HG02798 (cell line): ENCODE data around the gene NECTIN4.
A peak's percentile ranks its signal among the peaks of the same experiment; 100 is the strongest.
"Not testable (repeated sequence)": the region's sequence is repeated elsewhere in the genome, so short reads cannot be mapped to it uniquely, and the experiment has no call there.

Experiments
- ATAC-seq: cut with Tn5 transposase; IDR thresholded peaks from one replicate; pipeline ENCODE4 v1.9.1; 2021; ENCODE audit warnings: mild to moderate bottlenecking; ENCODE audit not compliant: unreplicated experiment, poor library complexity

NECTIN4 gene

GRCh38 chr1:161037661-161038522 lies 51.5 kb downstream of the NECTIN4 start:
- ATAC-seq = no peak

- ATAC-seq = no peak
These were observed 55.6 kb downstream of the NECTIN4 start for GRCh38 chr1:161033751-161034150.

- ATAC-seq = no peak
These were observed 56.9 kb downstream of the NECTIN4 start for GRCh38 chr1:161032409-161032808.

GRCh38 chr1:161031874-161032273 lies 57.5 kb downstream of the NECTIN4 start:
- no peak for ATAC-seq

- not testable (repeated sequence) for ATAC-seq
These were observed 59.9 kb downstream of the NECTIN4 start for GRCh38 chr1:161029466-161029865.

DNA sequence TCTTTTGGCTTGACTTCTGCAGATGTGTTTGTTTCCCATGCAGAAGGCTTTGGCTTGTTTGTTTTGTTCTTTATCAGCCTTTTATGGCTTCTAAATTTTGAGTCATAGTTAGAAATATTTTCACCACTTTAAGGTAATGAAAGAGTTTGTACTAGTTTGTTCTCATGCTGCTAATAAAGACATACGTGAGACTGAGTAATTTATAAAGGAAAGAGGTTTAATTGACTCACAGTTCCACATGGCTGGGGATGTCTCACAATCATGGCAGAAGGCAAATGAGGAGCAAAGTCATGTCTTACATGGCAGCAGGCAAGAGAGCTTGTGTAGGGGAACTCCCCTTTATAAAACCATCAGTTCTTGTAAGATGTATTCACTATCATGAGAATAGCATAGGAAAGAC lies 62.4 kb downstream of the NECTIN4 start:
- not testable (repeated sequence) for ATAC-seq

DNA sequence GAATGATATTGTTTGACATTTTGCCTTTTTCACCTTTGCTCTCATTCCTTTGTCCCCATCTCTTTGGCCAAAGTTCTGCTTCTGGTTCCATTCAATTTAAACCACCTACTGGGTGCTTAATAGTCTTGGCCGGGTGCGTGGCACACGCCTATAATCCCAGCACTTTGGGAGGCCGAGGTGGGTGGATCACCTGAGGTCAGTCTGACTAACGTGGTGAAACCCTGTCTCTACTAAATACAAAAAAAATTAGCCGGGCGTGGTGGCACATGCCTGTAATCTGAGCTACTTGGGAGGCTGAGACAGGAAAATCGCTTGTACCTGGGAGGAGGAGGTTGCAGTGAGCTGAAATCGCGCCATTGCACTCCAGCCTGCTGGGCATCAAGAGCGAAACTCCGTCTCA lies 66.9 kb downstream of the NECTIN4 start:
- ATAC-seq = not testable (repeated sequence)

DNA sequence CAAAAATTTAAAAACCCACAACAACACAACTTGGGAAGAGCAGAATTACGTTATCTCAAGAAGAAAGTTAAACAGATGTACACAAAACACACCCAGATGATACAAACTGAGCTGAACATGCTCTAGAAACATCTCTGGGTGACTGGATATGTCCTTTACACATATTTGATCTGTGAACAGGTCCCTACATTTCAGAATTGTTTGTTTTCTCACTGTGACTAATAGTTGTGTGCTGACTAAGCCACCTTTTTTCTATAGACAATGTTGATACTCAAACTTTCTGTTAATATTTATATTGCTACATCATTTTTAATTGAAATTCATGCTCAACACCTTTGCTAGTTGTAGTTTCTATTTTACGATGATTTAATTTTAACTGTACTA lies 67.4 kb downstream of the NECTIN4 start:
- no peak for ATAC-seq

GRCh38 chr1:161021165-161021969 lies 68.0 kb downstream of the NECTIN4 start:
- peak; percentile 91 for ATAC-seq
